Spleen (tissue), 11 donors: ENCODE results near the gene PGAP3. TPM values are rescaled to one million over a fixed set of nuclear protein-coding genes. Genes with fewer than 3 reads are reported as not detected.

Source experiments
- DNase-seq: peaks from one replicate; pipeline ENCODE4 v3.0.0-alpha.2; 2020
- H3K27ac ChIP-seq, 8 donors: fragments of 200-600 bp; sonication (generic) in 7 of 8; 1 replicate in 4 of 8; 2 replicates in 4 of 8; pipeline versions ENCODE4 v1.5.0 to v1.8.0; 2016 to 2021; ENCODE audit warnings: inconsistent platforms in 4 of 8, mild to moderate bottlenecking in 4 of 8, moderate library complexity in 1 of 8
- H3K27me3 ChIP-seq, 7 donors: fragments of 200-600 bp; sonication (generic) in 6 of 7; replicated peaks in 1 of 7; 1 replicate in 4 of 7; 2 replicates in 3 of 7; pipeline versions ENCODE4 v1.5.0 to v1.8.0; 2016 to 2021; ENCODE audit warnings: inconsistent platforms in 3 of 7, mild to moderate bottlenecking in 1 of 7
- H3K36me3 ChIP-seq, 6 donors: fragments of 200-600 bp; sonication (generic) in 5 of 6; 1 replicate in 4 of 6; 2 replicates in 2 of 6; pipeline versions ENCODE4 v1.5.0 to v1.8.0; 2016 to 2021; ENCODE audit warnings: inconsistent platforms in 2 of 6
- H3K4me1 ChIP-seq, 6 donors: fragments of 200-600 bp; sonication (generic) in 5 of 6; 1 replicate in 3 of 6; 2 replicates in 3 of 6; pipeline versions ENCODE4 v1.5.0 to v1.8.0; 2016 to 2021; ENCODE audit warnings: inconsistent platforms in 3 of 6
- H3K4me3 ChIP-seq, 8 donors: fragments of 200-600 bp; sonication (generic) in 7 of 8; 1 replicate in 4 of 8; 2 replicates in 4 of 8; pipeline versions ENCODE4 v1.5.0 to v1.8.0; 2016 to 2021; ENCODE audit warnings: inconsistent platforms in 4 of 8, mild to moderate bottlenecking in 4 of 8, moderate library complexity in 2 of 8
- H3K9me3 ChIP-seq, 8 donors: fragments of 200-600 bp; sonication (generic) in 7 of 8; 1 replicate in 4 of 8; 2 replicates in 4 of 8; pipeline versions ENCODE4 v1.5.0 to v1.8.0; 2016 to 2021; ENCODE audit warnings: inconsistent platforms in 4 of 8
- CTCF ChIP-seq, 11 experiments: fragments of 200-600 bp in 7 of 11; fragments of 450-650 bp in 4 of 11; sonication (generic) in 4 of 11; IDR thresholded peaks in 8 of 11; conservative IDR thresholded peaks in 3 of 11; 1 replicate in 7 of 11; 2 replicates in 4 of 11; pipeline versions ENCODE4 v1.4.0 to v1.8.0; 2016 to 2021; ENCODE audit warnings: antibody characterized with exemption in 11 of 11, inconsistent platforms in 4 of 11, mild to moderate bottlenecking in 1 of 11
- POLR2A ChIP-seq, 3 donors: fragments of 450-650 bp; IDR thresholded peaks; one replicate each; pipeline ENCODE4 v1.5.1; 2017; ENCODE audit warnings: antibody characterized with exemption in 3 of 3, mild to moderate bottlenecking in 1 of 3
- POLR2AphosphoS5 ChIP-seq, 3 donors: sonication (generic); formaldehyde crosslinking; IDR thresholded peaks; one replicate each; pipeline ENCODE4 v1.5.1; 2017; ENCODE audit warnings: antibody characterized with exemption in 3 of 3
- WGBS, 5 donors: extraction: QIAGEN DNeasy Blood & Tissue Kit in 3 of 5; methylation state at CpG; one replicate each; pipeline versions ENCODE4 v1.1.5 to v1.1.7; 2013 to 2018; 5-methylcytosine and 5-hydroxymethylcytosine counted together
- intact Hi-C: fragments of 100-400 bp; cut with DNase I; formaldehyde crosslinking; loops from one replicate; pipeline ENCODE4 v1.15.0; 2023; ENCODE audit warnings: low total_unique reads
- polyA plus RNA-seq, 3 donors: library from polyadenylated mRNA; stranded (reverse); fragments of 200-250 nt; gene quantifications; one replicate each; pipeline ENCODE4 v1.2.1, GENCODE V29; 2013
- total RNA-seq, 7 donors: library from RNA; depleted of rRNA in 3 of 7; stranded (reverse); fragments of >200 nt in 3 of 7; fragmentation: NEBNext Ultra II Directional in 4 of 7; extraction: Animal tissue kit (Norgen Biotek cat#: 25700) in 4 of 7; gene quantifications; one replicate each; pipeline versions ENCODE4 v1.1.0 to v1.2.1, GENCODE V29; 2016 to 2021
- donor health status: healthy with polysubstance abuse.
- donor health status: DM: no; HTN: no; CAD: no; lungs with moderate emphysema.
- donor health status: DM: no; HTN: no; CAD: no.
- donor health status: Bipolar disorder and iron deficiency.
- donor health status: healthy.
- donor health status: DM: no; HTN: no; CAD: no.
- donor health status: DM: yes; HTN: yes; CAD: no.

Gene PGAP3
- total and polyA plus RNA-seq, 10 donors: 11.5 to 27.4 (median 19.5) TPM

- peaks cover 0 to 31% (median 20%) of the 10 kb centered on the region in 6 donors for H3K36me3 ChIP-seq
- H3K27me3 ChIP-seq: peaks cover 4 to 66% (median 41%) of the 10 kb centered on the region in 7 donors
- intact Hi-C loops: no loop called here
- H3K4me1 ChIP-seq: peaks cover 0 to 67% (median 25%) of the 10 kb centered on the region in 6 donors
- no peak overlapping the region for H3K27ac ChIP-seq
- H3K9me3 ChIP-seq: no peaks in the 10 kb centered on the region
- TF ChIP-seq CTCF (IDR thresholded peaks at IDR 0.05 in 8 of 11, conservative IDR thresholded peaks at IDR 0.05 in 3 of 11) (no peak), POLR2AphosphoS5 (IDR thresholded peaks at IDR 0.05) (no peak), POLR2A (IDR thresholded peaks at IDR 0.05) (no peak)
- 52 to 75% (median 60%) methylated on average over 2 of the region's 2 CpGs for WGBS, 5 donors
- no peak overlapping the region for H3K4me3 ChIP-seq
- no peak for DNase-seq
Measured at GRCh38 chr17:39666231-39666600, 21.6 kb downstream of the PGAP3 start.

- 53 to 71% (median 66%) methylated on average over 9 to 17 of the region's 17 CpGs; no CpG with 5 or more reads in 1 of the 5 donors for WGBS, 5 donors
- Histone ChIP-seq H3K4me1 (peaks cover 0 to 72% (median 26%) of the 10 kb centered on the region in 6 donors), H3K27me3 (peaks cover 4 to 61% (median 38%) of the 10 kb centered on the region in 7 donors), H3K36me3 (peaks cover 0 to 36% (median 25%) of the 10 kb centered on the region in 6 donors), H3K27ac (no peak overlapping the region), H3K4me3 (no peak overlapping the region), H3K9me3 (no peaks in the 10 kb centered on the region)
- TF ChIP-seq CTCF (IDR thresholded peaks at IDR 0.05 in 8 of 11, conservative IDR thresholded peaks at IDR 0.05 in 3 of 11) (no peak), POLR2A (IDR thresholded peaks at IDR 0.05) (no peak), POLR2AphosphoS5 (IDR thresholded peaks at IDR 0.05) (peak; percentile 46 to 78 (median 52))
- DNase-seq: peak; percentile 77
- intact Hi-C loops: no loop called here
Measured at GRCh38 chr17:39665642-39666224, 22.1 kb downstream of the PGAP3 start.

GRCh38 chr17:39664581-39665561 is 23.0 kb downstream of the PGAP3 start, which contains the start of gene TCAP:
Gene TCAP, plus strand, starts transcription at chr17:39665349. Its CDS starts 11 bp downstream, at chr17:39665360.
- 60 to 76% (median 61%) methylated on average over 13 to 15 of the region's 15 CpGs for WGBS, 5 donors
- H3K27ac ChIP-seq: no peak within 1 kb of the TSS
- H3K4me1 ChIP-seq: peaks cover 0 to 81% (median 35%) of the 10 kb centered on the region in 6 donors
- H3K4me3 ChIP-seq: no peak within 1 kb of the TSS
- no peaks in the 10 kb centered on the region for H3K9me3 ChIP-seq
- peak in 2 of 3 donors; percentile 17 to 26 for TF ChIP-seq POLR2AphosphoS5 (IDR thresholded peaks at IDR 0.05)
- no peak for TF ChIP-seq CTCF (IDR thresholded peaks at IDR 0.05 in 8 of 11, conservative IDR thresholded peaks at IDR 0.05 in 3 of 11)
- intact Hi-C loops: no loop called here
- peak; percentile 71 for DNase-seq
- peaks cover 4 to 53% (median 34%) of the 10 kb centered on the region in 7 donors for H3K27me3 ChIP-seq
- H3K36me3 ChIP-seq: peaks cover 0 to 45% (median 34%) of the 10 kb centered on the region in 6 donors
